IMR-90 (cell line): ENCODE data around the gene PEAK3. TPM values are rescaled to one million over a fixed set of nuclear protein-coding genes. Genes with fewer than 3 reads are reported as not detected.

Experiments
- ATAC-seq: fragments of 200-7000 bp; cut with Tn5 transposase; 2 replicates; pipeline ENCODE4 v1.9.1; 2020; ENCODE audit warnings: low read depth, mild to moderate bottlenecking, moderate library complexity
- BruUV-seq: library from RNA; stranded (reverse); fragments of 400-500 nt; replicated peaks from 2 replicates; lab custom pipeline; 2021; lab: Mats Ljungman, UMichigan
- CTCF ChIA-PET: fragments of 300-600 bp; formaldehyde crosslinking; extraction: SDS; loops from one replicate; lab custom pipeline; 2021; ENCODE audit warnings: antibody characterized with exemption; lab: Yijun Ruan, JAX
- POLR2A ChIA-PET: fragments of 300-600 bp; sonication (Branson Sonifier 250); formaldehyde crosslinking; loops from one replicate; lab custom pipeline; 2022; ENCODE audit warnings: antibody characterized with exemption; ENCODE audit not compliant: unreplicated experiment; lab: Charles Lee
- DNase-seq: peaks from one replicate; pipeline ENCODE4 v3.0.0; 2013
- H2AFZ ChIP-seq: replicated peaks from 2 replicates; pipeline ENCODE3; 2013; ENCODE audit warnings: low read length, mild to moderate bottlenecking; ENCODE audit not compliant: poor library complexity
- H2AK5ac ChIP-seq: 2 replicates; pipeline ENCODE4 v1.6.1; 2013; ENCODE audit warnings: low read depth, low read length, inconsistent platforms
- H2AK9ac ChIP-seq: replicated peaks from 2 replicates; pipeline ENCODE3; 2013; ENCODE audit warnings: mild to moderate bottlenecking, low read depth, low read length, moderate library complexity; ENCODE audit not compliant: poor library complexity
- H2BK120ac ChIP-seq: 2 replicates; pipeline ENCODE4 v1.6.1; 2013; ENCODE audit warnings: low read depth, low read length, inconsistent platforms
- H2BK15ac ChIP-seq: 3 replicates; pipeline ENCODE4 v1.6.1; 2013; ENCODE audit warnings: low read depth, low read length, inconsistent platforms
- H2BK20ac ChIP-seq: 2 replicates; pipeline ENCODE4 v1.6.1; 2013; ENCODE audit warnings: low read depth, mild to moderate bottlenecking, inconsistent platforms, low read length, moderate library complexity
- H2BK5ac ChIP-seq: 2 replicates; pipeline ENCODE4 v1.6.1; 2013; ENCODE audit warnings: mild to moderate bottlenecking, low read depth, low read length, inconsistent platforms; ENCODE audit not compliant: poor library complexity, severe bottlenecking
- H3K14ac ChIP-seq: replicated peaks from 2 replicates; pipeline ENCODE4 v1.6.1; 2013; ENCODE audit warnings: low read depth, low read length, inconsistent platforms
- H3K18ac ChIP-seq: 2 replicates; pipeline ENCODE4 v1.6.1; 2013; ENCODE audit warnings: low read depth, low read length, control low read depth
- H3K23ac ChIP-seq: 2 replicates; pipeline ENCODE4 v1.6.1; 2013; ENCODE audit warnings: low read depth, low read length, inconsistent platforms
- H3K27ac ChIP-seq: 2 replicates; pipeline ENCODE4 v1.5.1; 2013; ENCODE audit warnings: mild to moderate bottlenecking, control low read depth, low read length; ENCODE audit not compliant: insufficient read depth
- H3K27me3 ChIP-seq: 2 replicates; pipeline ENCODE4 v1.6.1; 2013; ENCODE audit warnings: low read length; ENCODE audit not compliant: control insufficient read depth, insufficient read depth
- H3K36me3 ChIP-seq: 2 replicates; pipeline ENCODE4 v1.6.1; 2013; ENCODE audit warnings: low read length, mixed read lengths; ENCODE audit not compliant: control insufficient read depth, insufficient read depth
- H3K4ac ChIP-seq: 2 replicates; pipeline ENCODE4 v1.6.1; 2013; ENCODE audit warnings: low read depth, low read length, inconsistent platforms
- H3K4me1 ChIP-seq: 2 replicates; pipeline ENCODE4 v1.6.1; 2013; ENCODE audit warnings: low read length, mixed read lengths; ENCODE audit not compliant: control insufficient read depth, insufficient read depth
- H3K4me2 ChIP-seq: 2 replicates; pipeline ENCODE4 v1.6.1; 2013; ENCODE audit warnings: low read depth, mild to moderate bottlenecking, control low read depth, low read length, moderate library complexity
- H3K4me3 ChIP-seq: 2 replicates; pipeline ENCODE4 v1.5.1; 2013; ENCODE audit warnings: low read depth, mild to moderate bottlenecking, control low read depth, low read length, moderate library complexity; ENCODE audit not compliant: insufficient read depth
- H3K56ac ChIP-seq: 2 replicates; pipeline ENCODE4 v1.6.1; 2013; ENCODE audit warnings: low read length, inconsistent platforms; ENCODE audit not compliant: insufficient read depth; ENCODE audit errors: extremely low read depth
- H3K79me1 ChIP-seq, 2 experiments: 2 replicates each; pipeline ENCODE4 v1.6.1; 2013; ENCODE audit warnings: low read length in 2 of 2, inconsistent platforms in 1 of 2, low read depth in 1 of 2
- H3K9ac ChIP-seq: 2 replicates; pipeline ENCODE4 v1.6.1; 2013; ENCODE audit warnings: low read depth, low read length, control low read depth
- H3K9me1 ChIP-seq: 2 replicates; pipeline ENCODE4 v1.6.1; 2013; ENCODE audit warnings: low read length, inconsistent platforms; ENCODE audit not compliant: insufficient read depth
- H3K9me3 ChIP-seq: 2 replicates; pipeline ENCODE4 v1.6.1; 2013; ENCODE audit warnings: low read length; ENCODE audit not compliant: control insufficient read depth, insufficient read depth
- H4K20me1 ChIP-seq: 2 replicates; pipeline ENCODE4 v1.6.1; 2013; ENCODE audit warnings: low read length, inconsistent platforms; ENCODE audit not compliant: insufficient read depth
- H4K5ac ChIP-seq: 2 replicates; pipeline ENCODE4 v1.6.1; 2013; ENCODE audit warnings: mild to moderate bottlenecking, low read depth, low read length, control low read depth
- H4K8ac ChIP-seq, 2 experiments: 2 replicates each; pipeline ENCODE4 v1.6.1; 2013; ENCODE audit warnings: low read depth in 2 of 2, low read length in 2 of 2, control low read depth in 1 of 2, inconsistent platforms in 1 of 2
- H4K91ac ChIP-seq: 2 replicates; pipeline ENCODE4 v1.6.1; 2013; ENCODE audit warnings: low read depth, low read length, inconsistent platforms; ENCODE audit not compliant: insufficient read depth
- BHLHE40 ChIP-seq: fragments of 150-350 bp; IDR thresholded peaks from 2 replicates; pipeline ENCODE4 v1.6.1; 2016; ENCODE audit warnings: mild to moderate bottlenecking, low read depth, low read length
- CEBPB ChIP-seq: IDR thresholded peaks from 2 replicates; pipeline ENCODE4 v1.6.1; 2012; ENCODE audit warnings: low read depth, low read length, improper control_type of control experiment
- CHD1 ChIP-seq: IDR thresholded peaks from 2 replicates; pipeline ENCODE4 v1.6.1; 2012; ENCODE audit warnings: low read depth, low read length, improper control_type of control experiment
- CTCF ChIP-seq: conservative IDR thresholded peaks from 2 replicates; pipeline ENCODE4 v1.5.1; 2012; ENCODE audit warnings: mild to moderate bottlenecking, low read depth, low read length, improper control_type of control experiment
- FOS ChIP-seq: fragments of 150-350 bp; IDR thresholded peaks from 2 replicates; pipeline ENCODE4 v1.6.1; 2016; ENCODE audit warnings: low read depth, low read length
- MAZ ChIP-seq: IDR thresholded peaks from 2 replicates; pipeline ENCODE4 v1.6.1; 2012; ENCODE audit warnings: low read depth, mild to moderate bottlenecking, low read length, improper control_type of control experiment, moderate library complexity, borderline replicate concordance
- MXI1 ChIP-seq: IDR thresholded peaks from 2 replicates; pipeline ENCODE4 v1.6.1; 2012; ENCODE audit warnings: low read depth, mild to moderate bottlenecking, low read length, moderate library complexity, borderline replicate concordance
- RAD21 ChIP-seq: IDR thresholded peaks from 2 replicates; pipeline ENCODE4 v1.6.1; 2012; ENCODE audit warnings: low read length, improper control_type of control experiment
- RCOR1 ChIP-seq: IDR thresholded peaks from 2 replicates; pipeline ENCODE4 v1.6.1; 2012; ENCODE audit warnings: mild to moderate bottlenecking, low read length, improper control_type of control experiment; ENCODE audit not compliant: insufficient replicate concordance
- RFX5 ChIP-seq: IDR thresholded peaks from 2 replicates; pipeline ENCODE4 v1.8.0; 2012; ENCODE audit warnings: low read depth, mild to moderate bottlenecking, low read length, moderate library complexity
- SMC3 ChIP-seq: fragments of 150-350 bp; IDR thresholded peaks from 2 replicates; pipeline ENCODE4 v1.6.1; 2016; ENCODE audit warnings: low read depth, mild to moderate bottlenecking, antibody characterized with exemption, low read length, moderate library complexity
- USF2 ChIP-seq: fragments of 150-350 bp; IDR thresholded peaks from 2 replicates; pipeline ENCODE4 v1.6.1; 2017; ENCODE audit warnings: mild to moderate bottlenecking, antibody characterized with exemption, low read length, low read depth
- WGBS, 2 experiments: methylation state at CpG; one replicate each; pipeline versions ENCODE4 v1.1.5 to v1.1.7; 2013; ENCODE audit warnings: missing lambda C conversion rate in 2 of 2; ENCODE audit not compliant: insufficient read length in 1 of 2; ENCODE audit errors: extremely low coverage in 2 of 2; 5-methylcytosine and 5-hydroxymethylcytosine counted together
- dilution Hi-C: fragments of 300-500 bp; cut with HindIII; formaldehyde crosslinking; loops from one replicate; pipeline ENCODE4 v1.14.3; 2018; ENCODE audit warnings: low sequenced_read_pairs; ENCODE audit not compliant: unreplicated experiment
- in situ Hi-C: fragments of 300-500 bp; cut with MboI; formaldehyde crosslinking; loops from 3 replicates; pipeline ENCODE4 v1.14.3; 2019; ENCODE audit warnings: low sequenced_read_pairs, inconsistent platforms, mixed read lengths
- intact Hi-C: fragments of 100-400 bp; cut with micrococcal nuclease; formaldehyde crosslinking; loops from 2 replicates; pipeline ENCODE4 v1.10.0; 2022
- polyA plus RNA-seq, 3 experiments: library from polyadenylated mRNA; depleted of rRNA; stranded (reverse); fragments of >200 nt; gene quantifications; 2 replicates each; pipeline ENCODE4 v1.2.3, GENCODE V29; 2012; ENCODE audit warnings: low replicate concordance in 1 of 3
- total RNA-seq: library from RNA; depleted of rRNA; stranded (reverse); fragments of >200 nt; gene quantifications from 2 replicates; pipeline ENCODE4 v1.2.3, GENCODE V29; 2012
- TF ChIP-seq, protein P1 (sequence below): fragments of 150-350 bp; IDR thresholded peaks from 2 replicates; pipeline ENCODE4 v1.6.1; 2016; ENCODE audit warnings: low read depth, mild to moderate bottlenecking, low read length, moderate library complexity, borderline replicate concordance

Gene PEAK3
- total and polyA plus RNA-seq, 2 of the 4 experiments (the other 2 are of a cell fraction), result under 0.01 to 0.09 TPM

DNA sequence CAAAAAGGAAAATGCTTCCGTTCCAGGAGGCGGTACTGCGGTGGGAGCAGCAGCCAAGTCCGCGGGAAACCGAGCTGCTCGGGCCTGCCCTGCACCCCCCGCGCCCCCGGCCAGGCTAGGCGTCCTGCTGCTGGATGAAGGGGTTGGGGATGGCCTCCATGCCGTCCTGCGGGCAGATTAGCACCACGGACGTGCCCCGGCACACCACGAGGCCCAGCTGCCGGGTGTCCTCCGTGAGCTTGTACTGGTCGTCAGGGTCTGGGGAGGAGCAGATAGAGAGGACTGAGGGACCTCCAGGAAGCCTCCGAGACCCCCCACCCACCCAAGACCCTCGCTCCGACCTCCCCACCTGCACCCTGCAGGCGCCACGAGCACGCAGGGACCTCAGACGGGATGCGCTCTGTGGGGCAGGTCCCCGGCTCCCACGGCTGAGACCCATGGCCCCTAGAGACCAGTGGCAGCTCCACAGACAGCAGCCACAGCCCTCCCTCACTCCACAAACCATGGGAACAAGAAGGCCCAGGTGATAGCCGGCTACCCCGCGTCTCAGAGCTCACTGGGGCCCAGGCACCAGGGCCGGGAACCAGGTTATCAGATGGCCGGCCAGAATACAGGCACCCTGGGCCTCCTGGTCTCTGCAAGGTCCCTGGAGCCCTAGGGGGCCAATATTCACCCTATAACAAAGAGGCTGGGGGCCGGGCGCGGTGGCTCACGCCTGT is 39.7 kb upstream of the PEAK3 start:
- in situ Hi-C loops (no loop called here), dilution Hi-C loops (no loop called here), intact Hi-C loops (no loop called here)
- Histone ChIP-seq H4K20me1 (peaks cover 11% of the 10 kb centered on the region), H3K23ac (no peak overlapping the region), H3K9me3 (no peaks in the 10 kb centered on the region), H2AK9ac (no peak overlapping the region), H2AK5ac (no peak overlapping the region), H2BK120ac (no peak overlapping the region), H3K4me3 (no peak overlapping the region), H3K4me1 (no peaks in the 10 kb centered on the region), H3K9me1 (no peaks in the 10 kb centered on the region), H3K18ac (no peak overlapping the region), H3K9ac (no peak overlapping the region), H2BK5ac (no peak overlapping the region), H3K36me3 (peaks cover 38% of the 10 kb centered on the region), H3K79me1 (peaks cover 10 to 25% of the 10 kb centered on the region in 2 experiments), H3K4ac (no peak overlapping the region), H4K8ac (no peak overlapping the region), H3K4me2 (no peak overlapping the region), H3K27ac (no peak overlapping the region), H3K27me3 (no peaks in the 10 kb centered on the region), H3K56ac (no peak overlapping the region), H3K14ac (no peak overlapping the region), H2BK20ac (no peak overlapping the region), H2AFZ (no peak overlapping the region), H4K5ac (no peak overlapping the region), H4K91ac (no peak overlapping the region), H2BK15ac (no peak overlapping the region)
- TF ChIP-seq RAD21, result no peak
- TF ChIP-seq MXI1, result no peak
- TF ChIP-seq, protein P1, sequence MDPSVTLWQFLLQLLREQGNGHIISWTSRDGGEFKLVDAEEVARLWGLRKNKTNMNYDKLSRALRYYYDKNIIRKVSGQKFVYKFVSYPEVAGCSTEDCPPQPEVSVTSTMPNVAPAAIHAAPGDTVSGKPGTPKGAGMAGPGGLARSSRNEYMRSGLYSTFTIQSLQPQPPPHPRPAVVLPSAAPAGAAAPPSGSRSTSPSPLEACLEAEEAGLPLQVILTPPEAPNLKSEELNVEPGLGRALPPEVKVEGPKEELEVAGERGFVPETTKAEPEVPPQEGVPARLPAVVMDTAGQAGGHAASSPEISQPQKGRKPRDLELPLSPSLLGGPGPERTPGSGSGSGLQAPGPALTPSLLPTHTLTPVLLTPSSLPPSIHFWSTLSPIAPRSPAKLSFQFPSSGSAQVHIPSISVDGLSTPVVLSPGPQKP, result no peak
- no peak for TF ChIP-seq SMC3
- no peak for TF ChIP-seq RFX5
- no peak for TF ChIP-seq CTCF
- no peak for TF ChIP-seq CHD1
- TF ChIP-seq FOS, result no peak
- TF ChIP-seq MAZ, result no peak
- TF ChIP-seq RCOR1, result no peak
- TF ChIP-seq USF2, result no peak
- TF ChIP-seq CEBPB, result no peak
- TF ChIP-seq BHLHE40, result no peak
- ATAC-seq, result no peak
- no peak for DNase-seq
- 84% methylated on average over 7 of the region's 39 CpGs; no CpG with 5 or more reads in 1 of the 2 experiments for WGBS, 2 experiments
- ChIA-PET POLR2A (no interaction called here), CTCF (no interaction called here)
- BruUV-seq, result no TSS peak
